Naive thymus-derived CD4-positive, alpha-beta T cell (primary cell): Measurements from ENCODE around the gene GMDS. TPM values are rescaled to one million over a fixed set of nuclear protein-coding genes. Genes with fewer than 3 reads are reported as not detected.

Source experiments
- ATAC-seq: fragments of 150-1000 bp; cut with Tn5 transposase; 2 replicates; pipeline ENCODE4 v1.10.0; 2021; ENCODE audit warnings: mild to moderate bottlenecking, moderate library complexity
- CTCF ChIA-PET: fragments of 350-600 bp; sonication (Branson Sonifier 250); formaldehyde crosslinking; loops from one replicate; lab custom pipeline; 2021; ENCODE audit warnings: antibody characterized with exemption; lab: Charles Lee
- POLR2A ChIA-PET: fragments of 350-600 bp; sonication (Branson Sonifier 250); formaldehyde crosslinking; loops from one replicate; lab custom pipeline; 2021; ENCODE audit warnings: antibody characterized with exemption, inconsistent platforms; lab: Charles Lee
- DNase-seq, 9 donors: peaks; one replicate each; pipeline versions ENCODE4 v3.0.0 to v3.0.0-alpha.2; 2020 to 2022; ENCODE audit warnings: mixed read lengths in 1 of 9
- H3K27ac ChIP-seq: one replicate; pipeline ENCODE4 v1.7.0; 2013; ENCODE audit warnings: mild to moderate bottlenecking, low read depth, low read length, moderate library complexity
- H3K27me3 ChIP-seq, 2 donors: one replicate each; pipeline ENCODE4 v1.7.0; 2013; ENCODE audit warnings: low read length in 2 of 2, mild to moderate bottlenecking in 2 of 2, moderate library complexity in 2 of 2; ENCODE audit not compliant: control insufficient read depth in 2 of 2, insufficient read depth in 2 of 2
- H3K36me3 ChIP-seq, 3 experiments: 1 replicate in 2 of 3; 2 replicates in 1 of 3; pipeline ENCODE4 v1.7.0; 2013; ENCODE audit warnings: low read length in 3 of 3, mild to moderate bottlenecking in 3 of 3, moderate library complexity in 1 of 3; ENCODE audit not compliant: insufficient read depth in 3 of 3, control insufficient read depth in 2 of 3
- H3K4me1 ChIP-seq, 2 donors: one replicate each; pipeline ENCODE4 v1.7.0; 2013; ENCODE audit warnings: low read length in 2 of 2, mild to moderate bottlenecking in 2 of 2, moderate library complexity in 1 of 2; ENCODE audit not compliant: control insufficient read depth in 2 of 2, insufficient read depth in 2 of 2
- H3K4me3 ChIP-seq: 2 replicates; pipeline ENCODE4 v1.7.0; 2013; ENCODE audit warnings: mild to moderate bottlenecking, low read length
- H3K9me3 ChIP-seq, 3 experiments: 1 replicate in 2 of 3; 2 replicates in 1 of 3; pipeline ENCODE4 v1.7.0; 2013; ENCODE audit warnings: low read length in 3 of 3; ENCODE audit not compliant: control insufficient read depth in 2 of 3
- H3K27ac Mint-ChIP-seq, 9 donors: one replicate each; pipeline ENCODE4 v1.8.0; 2020 to 2022; ENCODE audit warnings: mixed read lengths in 9 of 9, mild to moderate bottlenecking in 8 of 9, moderate library complexity in 5 of 9, inconsistent platforms in 2 of 9
- H3K27me3 Mint-ChIP-seq, 5 donors: one replicate each; pipeline ENCODE4 v1.8.0; 2021 to 2022; ENCODE audit warnings: mixed read lengths in 5 of 5, mild to moderate bottlenecking in 1 of 5
- H3K36me3 Mint-ChIP-seq, 5 donors: one replicate each; pipeline ENCODE4 v1.8.0; 2020 to 2022; ENCODE audit warnings: mixed read lengths in 5 of 5, mild to moderate bottlenecking in 3 of 5, inconsistent platforms in 1 of 5
- H3K4me1 Mint-ChIP-seq, 7 donors: one replicate each; pipeline ENCODE4 v1.8.0; 2020 to 2022; ENCODE audit warnings: mixed read lengths in 7 of 7, mild to moderate bottlenecking in 3 of 7, inconsistent platforms in 1 of 7
- H3K4me3 Mint-ChIP-seq, 10 donors: one replicate each; pipeline ENCODE4 v1.8.0; 2020 to 2022; ENCODE audit warnings: mild to moderate bottlenecking in 10 of 10, mixed read lengths in 10 of 10, moderate library complexity in 6 of 10, inconsistent platforms in 2 of 10
- H3K9me3 Mint-ChIP-seq, 11 donors: one replicate each; pipeline ENCODE4 v1.8.0; 2020 to 2022; ENCODE audit warnings: mixed read lengths in 11 of 11, mild to moderate bottlenecking in 4 of 11, inconsistent platforms in 1 of 11, moderate library complexity in 1 of 11
- intact Hi-C, 2 donors: fragments of 100-400 bp; cut with micrococcal nuclease; formaldehyde crosslinking; loops; one replicate each; pipeline ENCODE4 v1.15.1; 2023
- polyA plus RNA-seq, 2 donors: library from polyadenylated mRNA; unstranded; fragments of 300-500 nt; fragmentation: Illumina TruSeq; gene quantifications; one replicate each; pipeline ENCODE4 v1.2.3, GENCODE V29; 2021
- total RNA-seq, 6 experiments: library from RNA in 5 of 6; stranded (reverse) in 5 of 6; gene quantifications; 1 replicate in 5 of 6; 2 replicates in 1 of 6; pipeline ENCODE4 v1.2.3 and lab custom pipeline; 2021 to 2026

GMDS gene
- total and polyA plus RNA-seq, 7 experiments from 2014 or later = 12.7 to 33.9 (median 18.3) TPM

DNA sequence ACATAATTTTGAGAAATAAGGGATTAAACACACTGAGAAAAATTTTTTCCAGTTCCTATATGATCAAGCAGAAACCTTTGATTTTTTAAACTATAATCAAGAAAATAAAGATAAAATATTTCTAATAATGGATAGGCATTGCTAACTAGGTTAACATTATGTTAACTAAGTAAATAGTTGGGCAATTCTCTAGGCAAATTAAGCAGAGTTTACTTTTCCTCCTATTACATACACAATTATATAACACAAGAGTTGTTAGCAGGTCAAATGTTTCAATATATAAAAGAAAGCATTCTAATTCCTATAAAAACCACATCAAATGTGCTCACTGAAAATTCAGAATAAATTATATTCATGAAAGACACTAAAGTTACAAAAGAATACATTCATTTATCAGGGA lies 191.7 kb downstream of the GMDS start:
- no peak overlapping the region for H3K4me3 ChIP-seq
- no peaks in the 10 kb centered on the region for H3K4me1 ChIP-seq
- peaks cover 0 to 9% (median 0%) of the 10 kb centered on the region in 7 donors for H3K4me1 Mint-ChIP-seq
- no peak overlapping the region for H3K27ac ChIP-seq
- no peaks in the 10 kb centered on the region for H3K9me3 ChIP-seq
- intact Hi-C loops = no loop called here
- no peaks in the 10 kb centered on the region for H3K36me3 ChIP-seq
- POLR2A ChIA-PET = no interaction called here
- DNase-seq = no peak
- no peak overlapping the region for H3K4me3 Mint-ChIP-seq
- no peaks in the 10 kb centered on the region for H3K27me3 Mint-ChIP-seq
- no peaks in the 10 kb centered on the region for H3K27me3 ChIP-seq
- H3K27ac Mint-ChIP-seq = no peak overlapping the region
- peaks cover 0 to 2% (median 0%) of the 10 kb centered on the region in 11 donors for H3K9me3 Mint-ChIP-seq
- peaks cover 0 to 24% (median 20%) of the 10 kb centered on the region in 5 donors for H3K36me3 Mint-ChIP-seq
- CTCF ChIA-PET = no interaction called here
- ATAC-seq = no peak

DNA sequence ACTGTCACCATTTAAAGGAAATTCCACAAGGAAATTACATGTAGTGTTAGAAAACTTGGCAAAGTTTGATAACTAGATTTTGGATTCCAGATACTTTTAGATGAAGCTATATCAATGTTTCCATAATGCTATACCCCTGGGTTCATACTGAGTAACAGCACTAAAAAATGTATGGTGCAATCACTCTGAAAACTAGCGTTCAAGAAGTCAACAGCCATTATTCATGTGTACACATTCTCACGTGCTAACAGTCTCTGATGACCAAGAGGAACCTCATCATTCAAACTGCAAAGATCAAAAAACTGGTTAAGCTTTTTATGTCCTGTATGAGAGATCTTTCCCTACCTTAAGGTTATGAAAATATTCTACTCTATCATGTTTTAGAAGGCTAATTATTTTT lies 197.6 kb downstream of the GMDS start:
- POLR2A ChIA-PET = no interaction called here
- peaks cover 0 to 38% (median 18%) of the 10 kb centered on the region in 5 donors for H3K36me3 Mint-ChIP-seq
- no peak overlapping the region for H3K4me3 ChIP-seq
- no peaks in the 10 kb centered on the region for H3K27me3 Mint-ChIP-seq
- intact Hi-C loops = no loop called here
- peaks cover 0 to 5% (median 0%) of the 10 kb centered on the region in 7 donors for H3K4me1 Mint-ChIP-seq
- no peaks in the 10 kb centered on the region for H3K36me3 ChIP-seq
- no peak overlapping the region for H3K27ac ChIP-seq
- no peaks in the 10 kb centered on the region for H3K27me3 ChIP-seq
- DNase-seq (no peak), ATAC-seq (no peak)
- H3K9me3 Mint-ChIP-seq = peaks cover 0 to 8% (median 1%) of the 10 kb centered on the region in 11 donors
- no peaks in the 10 kb centered on the region for H3K9me3 ChIP-seq
- CTCF ChIA-PET = no interaction called here
- H3K4me3 Mint-ChIP-seq = no peak overlapping the region
- no peaks in the 10 kb centered on the region for H3K4me1 ChIP-seq
- H3K27ac Mint-ChIP-seq = no peak overlapping the region

DNA sequence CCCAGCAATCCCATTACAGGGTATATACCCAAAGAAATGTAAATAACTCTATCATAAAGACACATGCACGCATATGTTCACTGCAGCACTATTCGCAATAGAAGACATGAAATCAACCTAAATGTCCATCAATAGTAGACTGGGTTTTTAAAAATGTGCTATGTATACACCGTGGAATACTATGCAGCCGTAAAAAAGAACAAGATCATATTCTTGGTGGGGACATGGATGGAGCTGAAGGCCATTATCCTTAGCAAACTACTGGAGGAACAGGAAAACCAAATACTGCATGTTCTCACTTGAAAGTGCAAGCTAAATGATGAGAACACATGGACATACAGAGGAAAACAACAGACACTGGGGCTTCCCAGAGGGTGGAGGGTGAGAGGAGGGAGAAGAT lies 201.2 kb downstream of the GMDS start:
- ChIA-PET CTCF (no interaction called here), POLR2A (no interaction called here)
- DNase-seq = no peak
- Histone ChIP-seq H3K4me3 (no peak overlapping the region), H3K36me3 (no peaks in the 10 kb centered on the region), H3K27ac (no peak overlapping the region), H3K27me3 (no peaks in the 10 kb centered on the region), H3K4me1 (no peaks in the 10 kb centered on the region), H3K9me3 (no peaks in the 10 kb centered on the region)
- H3K27me3 Mint-ChIP-seq = no peaks in the 10 kb centered on the region
- no peak overlapping the region for H3K4me3 Mint-ChIP-seq
- no peak for ATAC-seq
- no peak overlapping the region for H3K27ac Mint-ChIP-seq
- H3K9me3 Mint-ChIP-seq = peaks cover 0 to 8% (median 0%) of the 10 kb centered on the region in 11 donors
- peaks cover 0 to 19% (median 4%) of the 10 kb centered on the region in 5 donors for H3K36me3 Mint-ChIP-seq
- intact Hi-C loops = loop anchor here in 1 of 2 donors (5.0 kb wide), 1 partner anchor 38 kb away; no protein-coding TSS in a partner anchor
- peaks cover 6 to 17% (median 8%) of the 10 kb centered on the region in 7 donors for H3K4me1 Mint-ChIP-seq

DNA sequence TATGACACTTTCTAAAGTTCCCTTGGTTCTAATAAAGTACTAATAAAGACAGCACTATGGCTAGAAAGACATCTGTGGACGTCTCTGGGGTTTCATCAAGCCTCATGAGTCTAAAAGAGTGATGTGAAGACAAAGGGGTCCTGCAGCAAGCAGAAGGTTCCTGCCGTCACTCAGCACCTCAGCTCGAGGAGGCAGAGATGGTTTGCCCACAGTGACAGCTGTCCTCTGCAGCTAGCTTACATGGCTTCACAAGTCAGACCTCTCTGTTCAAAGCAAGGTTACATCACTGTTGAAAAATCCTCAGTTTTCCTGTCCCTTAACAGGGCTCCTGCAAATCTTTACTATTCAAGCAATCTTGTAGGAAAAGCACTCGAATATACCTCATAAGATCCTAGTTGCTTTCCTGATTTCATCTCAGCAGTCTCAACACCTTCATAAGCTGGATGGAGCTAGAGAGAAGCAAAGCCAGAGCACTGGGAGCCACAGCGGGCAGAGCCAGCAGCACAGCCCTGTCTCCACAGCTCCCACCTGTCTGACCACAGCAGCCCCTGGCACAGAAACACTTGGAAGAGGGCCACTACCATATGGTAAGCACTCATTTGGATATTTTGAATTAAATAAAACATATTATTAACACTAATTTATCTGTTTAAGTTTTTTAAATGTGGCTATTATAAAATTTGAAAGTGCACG lies 202.3 kb downstream of the GMDS start:
- intact Hi-C loops = loop anchor here in 1 of 2 donors (5.0 kb wide), 1 partner anchor 39 kb away; no protein-coding TSS in a partner anchor
- DNase-seq (no peak), ATAC-seq (no peak)
- peaks cover 0 to 13% (median 4%) of the 10 kb centered on the region in 5 donors for H3K36me3 Mint-ChIP-seq
- peaks cover 0 to 8% (median 0%) of the 10 kb centered on the region in 11 donors for H3K9me3 Mint-ChIP-seq
- ChIA-PET POLR2A (interaction anchor here (0.6 kb wide), 1 partner anchor 451 kb away, joined by 3 read pairs; no protein-coding TSS in a partner anchor), CTCF (no interaction called here)
- Histone ChIP-seq H3K27ac (no peak overlapping the region), H3K4me3 (no peak overlapping the region), H3K4me1 (peaks cover 9 to 10% of the 10 kb centered on the region in 2 donors), H3K9me3 (no peaks in the 10 kb centered on the region), H3K27me3 (no peaks in the 10 kb centered on the region), H3K36me3 (no peaks in the 10 kb centered on the region)
- H3K4me1 Mint-ChIP-seq = peaks cover 13 to 28% (median 18%) of the 10 kb centered on the region in 7 donors
- no peaks in the 10 kb centered on the region for H3K27me3 Mint-ChIP-seq
- no peak overlapping the region for H3K4me3 Mint-ChIP-seq
- peak overlapping the region in 1 of 9 donors; percentile 6 for H3K27ac Mint-ChIP-seq

DNA sequence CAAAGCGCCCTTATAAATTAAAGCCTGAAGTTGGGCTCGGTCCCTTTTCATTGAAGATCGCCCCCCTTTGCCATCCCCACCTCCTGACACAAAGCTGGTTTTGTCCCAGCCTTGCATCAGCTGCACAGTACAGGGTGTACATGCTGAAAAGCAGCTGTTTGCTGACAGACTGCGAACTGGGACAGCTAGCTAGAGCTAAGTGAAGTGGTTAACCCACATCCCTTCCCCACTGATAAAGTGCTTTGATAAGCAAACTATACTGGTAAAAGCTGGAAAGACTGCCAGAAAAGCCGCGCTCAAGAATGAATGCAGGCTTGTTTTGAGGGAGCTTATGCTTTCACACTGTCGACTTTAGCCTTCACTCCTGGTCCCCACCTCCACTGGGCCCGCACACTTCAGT lies 207.3 kb downstream of the GMDS start:
- Histone ChIP-seq H3K4me1 (peaks cover 16 to 22% of the 10 kb centered on the region in 2 donors), H3K27me3 (no peaks in the 10 kb centered on the region), H3K36me3 (no peaks in the 10 kb centered on the region), H3K9me3 (no peaks in the 10 kb centered on the region), H3K27ac (no peak overlapping the region), H3K4me3 (peak overlapping the region; percentile 22)
- peak; percentile 92 for ATAC-seq
- Mint-ChIP-seq H3K36me3 (peaks cover 0 to 8% (median 0%) of the 10 kb centered on the region in 5 donors), H3K27ac (peak overlapping the region in 6 of 9 donors; percentile 13 to 71 (median 42)), H3K4me1 (peaks cover 22 to 39% (median 35%) of the 10 kb centered on the region in 7 donors), H3K27me3 (peaks cover 0 to 4% (median 0%) of the 10 kb centered on the region in 5 donors), H3K9me3 (peaks cover 0 to 2% (median 0%) of the 10 kb centered on the region in 11 donors), H3K4me3 (peak overlapping the region; percentile 6 to 80 (median 67))
- peak in 8 of 9 donors; percentile 29 to 78 (median 64) for DNase-seq
- ChIA-PET CTCF (interaction anchor here (0.6 kb wide), 1 partner anchor 388 kb away, joined by 3 read pairs; no protein-coding TSS in a partner anchor), POLR2A (no interaction called here)
- intact Hi-C loops = no loop called here

DNA sequence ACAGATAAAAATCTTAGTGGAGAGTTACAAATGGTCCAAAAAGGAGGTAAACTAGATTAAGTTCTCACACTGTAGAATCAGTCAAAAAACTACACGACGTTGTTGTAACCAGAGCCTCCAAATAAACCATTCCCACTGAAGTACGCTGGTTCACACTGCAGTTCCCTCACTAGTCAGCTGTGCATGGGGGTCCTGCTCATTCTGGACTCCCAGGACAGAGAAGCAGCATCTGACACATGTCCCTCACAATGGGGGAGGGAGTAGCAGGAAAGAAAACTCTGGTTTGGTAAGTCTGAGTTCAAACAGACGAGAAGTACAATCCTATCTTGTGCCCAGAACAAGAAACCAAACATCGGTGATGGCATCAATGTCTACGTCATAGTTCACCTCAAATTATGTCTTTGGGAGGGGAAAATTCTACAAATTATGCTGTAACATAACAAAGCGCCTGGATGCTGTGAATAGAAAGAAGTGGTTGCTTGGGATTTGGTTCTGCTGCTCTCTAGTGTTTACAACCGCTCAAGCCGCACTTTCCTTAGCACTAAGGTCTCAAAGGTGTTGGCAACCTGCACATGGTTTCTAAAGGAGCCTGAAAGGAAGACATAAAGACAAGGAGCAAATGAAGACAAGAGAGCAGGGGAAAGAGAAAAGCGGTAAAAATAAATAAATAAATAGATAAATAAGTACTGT lies 208.0 kb downstream of the GMDS start:
- intact Hi-C loops = no loop called here
- POLR2A ChIA-PET = no interaction called here
- no peak overlapping the region for H3K27ac ChIP-seq
- H3K9me3 Mint-ChIP-seq = peaks cover 0 to 2% (median 0%) of the 10 kb centered on the region in 11 donors
- ATAC-seq (peak; percentile 13), DNase-seq (peak in 6 of 9 donors; percentile 8 to 43 (median 22))
- H3K4me3 Mint-ChIP-seq = peak overlapping the region in 8 of 10 donors; percentile 20 to 71 (median 56)
- H3K27ac Mint-ChIP-seq = peak overlapping the region in 5 of 9 donors; percentile 1 to 66 (median 48)
- peaks cover 0 to 4% (median 0%) of the 10 kb centered on the region in 5 donors for H3K27me3 Mint-ChIP-seq
- peaks cover 22 to 39% (median 35%) of the 10 kb centered on the region in 7 donors for H3K4me1 Mint-ChIP-seq
- H3K9me3 ChIP-seq = no peaks in the 10 kb centered on the region
- peaks cover 0 to 8% (median 0%) of the 10 kb centered on the region in 5 donors for H3K36me3 Mint-ChIP-seq
- no peak overlapping the region for H3K4me3 ChIP-seq
- no peaks in the 10 kb centered on the region for H3K27me3 ChIP-seq
- peaks cover 16 to 22% of the 10 kb centered on the region in 2 donors for H3K4me1 ChIP-seq
- H3K36me3 ChIP-seq = no peaks in the 10 kb centered on the region
- CTCF ChIA-PET = no interaction called here
